WTC11 (cell line): ENCODE data around the gene DMRTB1. TPM values are rescaled to one million over a fixed set of nuclear protein-coding genes. Genes with fewer than 3 reads are reported as not detected.

ENCODE experiments used
- ATAC-seq: fragments of 200-7000 bp; cut with Tn5 transposase; 2 replicates; pipeline ENCODE4 v1.10.0; 2021; ENCODE audit warnings: mild to moderate bottlenecking, moderate library complexity
- CTCF ChIA-PET: fragments of 300-600 bp; sonication (Branson Sonifier 250); formaldehyde crosslinking; loops from one replicate; lab custom pipeline; 2021; ENCODE audit warnings: antibody characterized with exemption; lab: Charles Lee
- POLR2A ChIA-PET: fragments of 350-600 bp; sonication (Branson Sonifier 250); formaldehyde crosslinking; loops from one replicate; lab custom pipeline; 2021; ENCODE audit warnings: antibody characterized with exemption; lab: Charles Lee
- DNase-seq: peaks from one replicate; pipeline ENCODE4 v3.0.0; 2021; ENCODE audit warnings: low spot score
- H3K27ac Mint-ChIP-seq: 2 replicates; pipeline ENCODE4 v1.8.0; 2021; ENCODE audit warnings: mixed read lengths
- H3K27me3 Mint-ChIP-seq: 2 replicates; pipeline ENCODE4 v1.8.0; 2021; ENCODE audit warnings: low read depth, mild to moderate bottlenecking, moderate library complexity, mixed read lengths
- H3K36me3 Mint-ChIP-seq: 2 replicates; pipeline ENCODE4 v1.8.0; 2021; ENCODE audit warnings: mixed read lengths
- H3K4me1 Mint-ChIP-seq: 2 replicates; pipeline ENCODE4 v1.8.0; 2022; ENCODE audit warnings: mixed read lengths
- H3K4me3 Mint-ChIP-seq: 2 replicates; pipeline ENCODE4 v1.8.0; 2021; ENCODE audit warnings: mild to moderate bottlenecking, moderate library complexity, mixed read lengths
- H3K9me3 Mint-ChIP-seq: 2 replicates; pipeline ENCODE4 v1.8.0; 2021; ENCODE audit warnings: mixed read lengths
- AFF4 ChIP-seq: sonication (generic); formaldehyde crosslinking; IDR thresholded peaks from 2 replicates; pipeline ENCODE4 v1.8.1; 2023; ENCODE audit warnings: mild to moderate bottlenecking, missing genetic modification reagents, borderline replicate concordance
- CBFB ChIP-seq: sonication (generic); formaldehyde crosslinking; IDR thresholded peaks from 2 replicates; pipeline ENCODE4 v1.8.1; 2022; ENCODE audit warnings: mild to moderate bottlenecking, low read depth, missing genetic modification reagents
- E2F4 ChIP-seq: sonication (generic); formaldehyde crosslinking; IDR thresholded peaks from 2 replicates; pipeline ENCODE4 v1.8.1; 2022; ENCODE audit warnings: low read depth, mild to moderate bottlenecking, moderate library complexity, missing genetic modification reagents, borderline replicate concordance
- EMX1 ChIP-seq: fragments of 250-450 bp; sonication (Bioruptor Pico); IDR thresholded peaks from 2 replicates; pipeline ENCODE4 v1.8.0; 2021; ENCODE audit warnings: mild to moderate bottlenecking
- ETV6 ChIP-seq: sonication (generic); formaldehyde crosslinking; IDR thresholded peaks from 2 replicates; pipeline ENCODE4 v1.8.1; 2022; ENCODE audit warnings: mild to moderate bottlenecking, missing genetic modification reagents
- FOXJ3 ChIP-seq: sonication (generic); formaldehyde crosslinking; IDR thresholded peaks from 2 replicates; pipeline ENCODE4 v1.9.0; 2021; ENCODE audit warnings: missing genetic modification reagents, mild to moderate bottlenecking, borderline replicate concordance
- FOXK1 ChIP-seq: sonication (generic); formaldehyde crosslinking; IDR thresholded peaks from 2 replicates; pipeline ENCODE4 v1.8.0; 2022; ENCODE audit warnings: mild to moderate bottlenecking, moderate library complexity, missing genetic modification reagents
- GRHL2 ChIP-seq: fragments of 250-450 bp; sonication (Bioruptor Pico); IDR thresholded peaks from 2 replicates; pipeline ENCODE4 v1.8.0; 2022; ENCODE audit warnings: mild to moderate bottlenecking, moderate library complexity; ENCODE audit not compliant: insufficient replicate concordance, severe bottlenecking
- IRF1 ChIP-seq: sonication (generic); formaldehyde crosslinking; IDR thresholded peaks from 2 replicates; pipeline ENCODE4 v1.8.0; 2023; ENCODE audit warnings: missing genetic modification reagents
- IRF2 ChIP-seq: sonication (generic); formaldehyde crosslinking; IDR thresholded peaks from 2 replicates; pipeline ENCODE4 v1.8.0; 2022; ENCODE audit warnings: low read depth, missing genetic modification reagents, borderline replicate concordance
- RELA ChIP-seq: sonication (generic); formaldehyde crosslinking; IDR thresholded peaks from 2 replicates; pipeline ENCODE4 v1.8.1; 2022; ENCODE audit warnings: missing genetic modification reagents, mild to moderate bottlenecking, borderline replicate concordance
- RORB ChIP-seq: fragments of 250-450 bp; sonication (Bioruptor Pico); IDR thresholded peaks from 2 replicates; pipeline ENCODE4 v1.9.0; 2021; ENCODE audit warnings: mild to moderate bottlenecking
- ZNF121 ChIP-seq: sonication (generic); formaldehyde crosslinking; IDR thresholded peaks from 2 replicates; pipeline ENCODE4 v1.8.0; 2023; ENCODE audit warnings: missing genetic modification reagents
- ZNF425 ChIP-seq: fragments of 250-450 bp; sonication (Bioruptor Pico); conservative IDR thresholded peaks from 2 replicates; pipeline ENCODE4 v1.9.0; 2021; ENCODE audit warnings: mild to moderate bottlenecking
- total RNA-seq: library from RNA; stranded (reverse); gene quantifications from 3 replicates; pipeline ENCODE4 v1.2.3, GENCODE V29; 2021
- TF ChIP-seq, protein P1 (sequence below): fragments of 200-600 bp; IDR thresholded peaks from 2 replicates; pipeline ENCODE4 v1.8.0; 2022; ENCODE audit warnings: antibody characterized with exemption
- TF ChIP-seq, protein P2 (sequence below): sonication (generic); formaldehyde crosslinking; IDR thresholded peaks from 2 replicates; pipeline ENCODE4 v1.8.0; 2022; ENCODE audit warnings: mild to moderate bottlenecking, missing genetic modification reagents

The DMRTB1 gene
- total RNA-seq, 1 experiment from 2014 or later: 0.17 TPM

GRCh38 chr1:53476579-53476978, 17.4 kb downstream of the DMRTB1 start:
- Mint-ChIP-seq H3K4me1 (0 out of 2 replicates have a peak, but pooled peaks cover 8% of the 10 kb centered on the region), H3K4me3 (no peak overlapping the region), H3K27ac (no peak overlapping the region), H3K9me3 (0 out of 2 replicates have a peak, but pooled peaks cover 3% of the 10 kb centered on the region), H3K36me3 (no peaks in the 10 kb centered on the region)
- POLR2A ChIA-PET: no interaction called here
- ATAC-seq (no peak), DNase-seq (no peak)
- TF ChIP-seq RORB (no peak), IRF2 (CRISPR knock-in tag) (no peak), FOXJ3 (CRISPR knock-in tag) (no peak), EMX1 (CRISPR knock-in tag) (no peak), ZNF425 (CRISPR knock-in tag) (no peak)
- TF ChIP-seq, all 79 proteins: peak for 0
- CTCF ChIA-PET: no interaction called here
- H3K27me3 Mint-ChIP-seq: peaks cover 21% of the 10 kb centered on the region

- ChIA-PET POLR2A (no interaction called here), CTCF (interaction anchor here (0.6 kb wide), 2 partner anchors 8 to 119 kb away, joined by 3 read pairs; no protein-coding TSS in a partner anchor)
- no peak for DNase-seq
- Mint-ChIP-seq H3K9me3 (0 out of 2 replicates have a peak, but pooled peaks cover 3% of the 10 kb centered on the region), H3K4me3 (no peak overlapping the region), H3K27ac (no peak overlapping the region), H3K4me1 (0 out of 2 replicates have a peak, but pooled peaks cover 8% of the 10 kb centered on the region), H3K36me3 (no peaks in the 10 kb centered on the region), H3K27me3 (peaks cover 15% of the 10 kb centered on the region)
- ATAC-seq: no peak
- TF ChIP-seq FOXK1 (CRISPR knock-in tag) (no peak), CBFB (CRISPR knock-in tag) (no peak), E2F4 (CRISPR knock-in tag) (no peak), RELA (CRISPR knock-in tag) (no peak), GRHL2 (no peak), ZNF121 (no peak), ETV6 (no peak), AFF4 (CRISPR knock-in tag) (no peak), IRF1 (CRISPR knock-in tag) (no peak)
- TF ChIP-seq, protein P1, sequence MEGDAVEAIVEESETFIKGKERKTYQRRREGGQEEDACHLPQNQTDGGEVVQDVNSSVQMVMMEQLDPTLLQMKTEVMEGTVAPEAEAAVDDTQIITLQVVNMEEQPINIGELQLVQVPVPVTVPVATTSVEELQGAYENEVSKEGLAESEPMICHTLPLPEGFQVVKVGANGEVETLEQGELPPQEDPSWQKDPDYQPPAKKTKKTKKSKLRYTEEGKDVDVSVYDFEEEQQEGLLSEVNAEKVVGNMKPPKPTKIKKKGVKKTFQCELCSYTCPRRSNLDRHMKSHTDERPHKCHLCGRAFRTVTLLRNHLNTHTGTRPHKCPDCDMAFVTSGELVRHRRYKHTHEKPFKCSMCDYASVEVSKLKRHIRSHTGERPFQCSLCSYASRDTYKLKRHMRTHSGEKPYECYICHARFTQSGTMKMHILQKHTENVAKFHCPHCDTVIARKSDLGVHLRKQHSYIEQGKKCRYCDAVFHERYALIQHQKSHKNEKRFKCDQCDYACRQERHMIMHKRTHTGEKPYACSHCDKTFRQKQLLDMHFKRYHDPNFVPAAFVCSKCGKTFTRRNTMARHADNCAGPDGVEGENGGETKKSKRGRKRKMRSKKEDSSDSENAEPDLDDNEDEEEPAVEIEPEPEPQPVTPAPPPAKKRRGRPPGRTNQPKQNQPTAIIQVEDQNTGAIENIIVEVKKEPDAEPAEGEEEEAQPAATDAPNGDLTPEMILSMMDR: no peak
- TF ChIP-seq, protein P2, sequence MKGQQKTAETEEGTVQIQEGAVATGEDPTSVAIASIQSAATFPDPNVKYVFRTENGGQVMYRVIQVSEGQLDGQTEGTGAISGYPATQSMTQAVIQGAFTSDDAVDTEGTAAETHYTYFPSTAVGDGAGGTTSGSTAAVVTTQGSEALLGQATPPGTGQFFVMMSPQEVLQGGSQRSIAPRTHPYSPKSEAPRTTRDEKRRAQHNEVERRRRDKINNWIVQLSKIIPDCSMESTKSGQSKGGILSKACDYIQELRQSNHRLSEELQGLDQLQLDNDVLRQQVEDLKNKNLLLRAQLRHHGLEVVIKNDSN (CRISPR knock-in tag): no peak
Measured at GRCh38 chr1:53477651-53478501, 18.7 kb downstream of the DMRTB1 start.
